GM21390 (cell line): ENCODE results near the gene EAF1.
A peak's percentile ranks its signal among the peaks of the same experiment; 100 is the strongest.
"Not testable (repeated sequence)": the region's sequence is repeated elsewhere in the genome, so short reads cannot be mapped to it uniquely, and the experiment has no call there.

Source experiments
- ATAC-seq: cut with Tn5 transposase; IDR thresholded peaks from one replicate; pipeline ENCODE4 v1.9.1; 2021; ENCODE audit not compliant: unreplicated experiment

EAF1 gene

GRCh38 chr3:15405448-15406050 is 21.8 kb upstream of the EAF1 start:
- peak; percentile 67 for ATAC-seq

GRCh38 chr3:15409239-15409638 is 18.2 kb upstream of the EAF1 start:
- no peak for ATAC-seq

- no peak for ATAC-seq
Measured at GRCh38 chr3:15409774-15410173, 17.6 kb upstream of the EAF1 start.

GRCh38 chr3:15410966-15411365 is 16.4 kb upstream of the EAF1 start:
- not testable (repeated sequence) for ATAC-seq

- ATAC-seq, result no peak
Measured at GRCh38 chr3:15420871-15421270, 6.5 kb upstream of the EAF1 start.

- ATAC-seq, result no peak
Measured at GRCh38 chr3:15426579-15427118, 749 bp upstream of the EAF1 start.

- no peak for ATAC-seq
Measured at GRCh38 chr3:15427981-15428380, 583 bp downstream of the EAF1 start.

GRCh38 chr3:15428539-15428938 is 1.1 kb downstream of the EAF1 start:
- ATAC-seq, result no peak

GRCh38 chr3:15429080-15429479 is 1.7 kb downstream of the EAF1 start:
- no peak for ATAC-seq

GRCh38 chr3:15430624-15431023 is 3.2 kb downstream of the EAF1 start:
- ATAC-seq, result no peak

- no peak for ATAC-seq
Measured at GRCh38 chr3:15431256-15431837, 3.9 kb downstream of the EAF1 start.

- ATAC-seq, result no peak
Measured at GRCh38 chr3:15433531-15433930, 6.1 kb downstream of the EAF1 start.

- no peak for ATAC-seq
Measured at GRCh38 chr3:15434756-15435155, 7.4 kb downstream of the EAF1 start.

- ATAC-seq, result no peak
Measured at GRCh38 chr3:15436246-15436645, 8.8 kb downstream of the EAF1 start.

- no peak for ATAC-seq
Measured at GRCh38 chr3:15438983-15439382, 11.6 kb downstream of the EAF1 start.

- ATAC-seq, result no peak
Measured at GRCh38 chr3:15439476-15439875, 12.1 kb downstream of the EAF1 start.

- no peak for ATAC-seq
Measured at GRCh38 chr3:15440891-15441290, 13.5 kb downstream of the EAF1 start.

GRCh38 chr3:15443826-15444524 is 16.6 kb downstream of the EAF1 start:
- ATAC-seq, result no peak

- no peak for ATAC-seq
Measured at GRCh38 chr3:15449489-15450224, 22.3 kb downstream of the EAF1 start.

GRCh38 chr3:15450438-15451215 is 23.2 kb downstream of the EAF1 start:
- ATAC-seq, result no peak
